ENCODE measurements around the gene DCTN1. TPM values are rescaled to one million over a fixed set of nuclear protein-coding genes. Genes with fewer than 3 reads are reported as not detected.

Gene DCTN1
- polyA plus RNA-seq, 2 donors: 60.8 to 83.3 TPM

DNA sequence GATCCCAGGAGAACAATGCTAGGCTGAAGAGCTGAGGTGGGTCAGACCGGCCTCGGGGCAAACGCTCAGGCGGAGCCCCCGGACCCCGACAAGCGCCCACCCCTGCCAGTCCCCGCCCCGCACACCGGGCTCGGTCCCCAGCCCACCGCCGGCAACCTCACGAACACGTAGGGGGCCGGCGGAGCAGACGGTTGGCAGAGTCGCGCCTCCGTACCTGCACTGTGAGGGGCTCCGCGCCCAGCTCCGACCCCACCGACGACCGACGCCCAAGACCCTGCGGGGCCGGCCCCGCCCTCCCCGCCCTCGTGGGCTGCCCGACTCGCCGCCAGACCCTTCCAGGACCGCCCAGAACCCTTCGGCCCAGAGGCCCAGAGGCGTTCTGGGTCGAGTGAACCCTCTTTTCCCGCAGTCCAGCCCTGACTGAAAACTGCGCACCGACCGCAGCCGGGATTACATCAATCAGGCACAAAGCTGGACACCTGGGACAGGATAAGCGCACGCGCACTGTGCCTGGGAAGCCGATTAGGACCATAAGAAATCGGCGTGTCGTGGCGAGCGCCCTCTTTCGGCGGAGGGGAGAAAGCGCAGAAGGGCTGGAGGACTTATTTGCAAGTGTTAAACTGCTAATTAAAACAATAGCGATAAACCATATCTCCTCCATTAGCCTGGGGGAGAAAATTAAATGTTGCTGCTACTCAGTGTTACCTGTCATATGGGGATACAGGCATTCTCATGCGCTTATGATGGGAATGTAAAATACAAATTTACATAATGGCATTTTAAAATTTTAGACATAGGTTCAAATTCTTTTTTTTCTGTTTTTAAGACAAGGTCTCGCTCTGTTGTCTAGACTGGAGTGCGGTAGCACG lies 11.7 kb upstream of the DCTN1 start:
- Histone ChIP-seq H3K36me3 (ENCODE audit: control insufficient read depth in 2 of 2, insufficient read depth in 2 of 2, low read length in 1 of 2) (no peaks in the 10 kb centered on the region), H3K4me3 (ENCODE audit: low read depth in 1 of 2, low read length in 2 of 2) (peak overlapping the region; percentile 81 to 97)

DNA sequence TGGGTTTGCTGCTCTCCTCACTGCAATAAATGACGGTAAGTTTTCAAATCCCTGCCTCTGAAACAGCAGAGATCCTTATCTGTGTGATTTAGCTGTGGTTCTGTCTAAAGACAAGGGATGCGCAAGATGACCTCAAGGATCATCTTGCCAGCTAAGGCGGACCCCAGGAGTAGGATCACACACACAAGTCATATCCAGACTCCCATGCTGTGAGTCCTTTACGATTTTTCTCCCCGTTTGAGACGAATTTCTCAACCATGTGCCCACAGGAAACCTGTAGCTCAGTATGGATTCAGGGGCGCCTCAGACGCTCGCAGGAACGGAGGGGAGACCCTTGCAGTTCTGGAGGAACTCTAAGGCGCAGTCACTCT lies 11.1 kb upstream of the DCTN1 start:
- Histone ChIP-seq H3K4me3 (ENCODE audit: low read depth in 1 of 2, low read length in 2 of 2) (peak overlapping the region; percentile 81 to 97), H3K9me3 (ENCODE audit: control insufficient read depth in 2 of 2, insufficient read depth in 1 of 2, low read depth in 1 of 2, low read length in 1 of 2) (no peaks in the 10 kb centered on the region), H3K27me3 (ENCODE audit: control insufficient read depth in 1 of 2, insufficient read depth in 2 of 2, low read length in 2 of 2) (no peaks in the 10 kb centered on the region), H3K27ac (ENCODE audit: low read depth in 2 of 2, low read length in 1 of 2) (peak overlapping the region; percentile 87 to 97), H3K4me1 (ENCODE audit: control insufficient read depth in 2 of 2, insufficient read depth in 2 of 2, low read length in 1 of 2) (peaks cover 0 to 3% of the 10 kb centered on the region in 2 donors), H3K36me3 (ENCODE audit: control insufficient read depth in 2 of 2, insufficient read depth in 2 of 2, low read length in 1 of 2) (no peaks in the 10 kb centered on the region)
- WGBS, 2 donors: 0% methylated on average over 11 of the region's 11 CpGs

More for the DNA sequence above, 11.7 kb upstream of the DCTN1 start:
- Histone ChIP-seq H3K9me3 (ENCODE audit: control insufficient read depth in 2 of 2, insufficient read depth in 1 of 2, low read depth in 1 of 2, low read length in 1 of 2) (no peaks in the 10 kb centered on the region), H3K27ac (ENCODE audit: low read depth in 2 of 2, low read length in 1 of 2) (peak overlapping the region; percentile 87 to 97), H3K27me3 (ENCODE audit: control insufficient read depth in 1 of 2, insufficient read depth in 2 of 2, low read length in 2 of 2) (no peaks in the 10 kb centered on the region), H3K4me1 (ENCODE audit: control insufficient read depth in 2 of 2, insufficient read depth in 2 of 2, low read length in 1 of 2) (peaks cover 0 to 3% of the 10 kb centered on the region in 2 donors)
- WGBS, 2 donors: 2% methylated on average over 50 to 62 of the region's 62 CpGs

DNA sequence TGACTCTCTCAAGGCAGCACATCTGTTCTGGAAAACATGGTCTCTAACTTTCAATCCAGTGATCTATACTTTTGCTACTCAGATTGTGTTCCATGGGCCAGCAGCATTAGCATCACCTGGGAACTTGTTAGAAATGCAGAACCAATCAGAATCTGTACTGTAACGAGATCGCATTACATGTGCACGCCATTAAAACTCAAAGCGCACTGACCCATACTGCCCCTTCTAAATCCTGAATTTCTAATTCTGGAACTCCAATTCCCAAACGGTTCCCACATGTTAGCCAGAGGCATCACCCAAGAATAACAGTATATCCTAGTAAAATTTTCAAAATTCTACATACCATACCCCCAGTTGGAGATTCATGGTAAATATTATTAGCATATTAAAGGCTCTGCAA lies 10.5 kb upstream of the DCTN1 start:
- Histone ChIP-seq H3K4me3 (ENCODE audit: low read depth in 1 of 2, low read length in 2 of 2) (peak overlapping the region in 1 of 2 donors; percentile 97), H3K27me3 (ENCODE audit: control insufficient read depth in 1 of 2, insufficient read depth in 2 of 2, low read length in 2 of 2) (no peaks in the 10 kb centered on the region), H3K9me3 (ENCODE audit: control insufficient read depth in 2 of 2, insufficient read depth in 1 of 2, low read depth in 1 of 2, low read length in 1 of 2) (no peaks in the 10 kb centered on the region), H3K27ac (ENCODE audit: low read depth in 2 of 2, low read length in 1 of 2) (no peak overlapping the region), H3K4me1 (ENCODE audit: control insufficient read depth in 2 of 2, insufficient read depth in 2 of 2, low read length in 1 of 2) (peaks cover 0 to 3% of the 10 kb centered on the region in 2 donors), H3K36me3 (ENCODE audit: control insufficient read depth in 2 of 2, insufficient read depth in 2 of 2, low read length in 1 of 2) (no peaks in the 10 kb centered on the region)
- 52 to 60% methylated on average over 5 of the region's 5 CpGs for WGBS, 2 donors

DNA sequence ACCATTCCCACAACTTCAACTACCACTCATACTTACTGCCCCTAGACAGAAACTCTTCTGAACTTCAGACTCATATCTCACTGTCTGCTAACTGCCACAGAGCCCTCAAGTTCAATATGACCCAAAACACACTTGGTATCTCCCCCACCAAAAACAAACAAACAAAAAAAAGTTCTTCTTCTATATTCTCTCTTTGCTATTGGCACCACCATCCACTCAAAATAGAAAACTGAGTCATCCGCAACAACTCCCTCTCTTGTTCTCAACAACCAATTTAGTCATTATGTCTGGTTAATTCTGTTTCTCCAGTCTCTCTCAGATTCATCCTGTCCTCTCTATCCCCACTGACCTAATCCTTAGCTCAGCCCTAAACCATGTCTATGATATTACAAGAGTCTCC lies 7.2 kb upstream of the DCTN1 start:
- Histone ChIP-seq H3K27me3 (ENCODE audit: control insufficient read depth in 1 of 2, insufficient read depth in 2 of 2, low read length in 2 of 2) (no peaks in the 10 kb centered on the region), H3K27ac (ENCODE audit: low read depth in 2 of 2, low read length in 1 of 2) (no peak overlapping the region), H3K4me3 (ENCODE audit: low read depth in 1 of 2, low read length in 2 of 2) (no peak overlapping the region), H3K4me1 (ENCODE audit: control insufficient read depth in 2 of 2, insufficient read depth in 2 of 2, low read length in 1 of 2) (peaks cover 0 to 3% of the 10 kb centered on the region in 2 donors), H3K9me3 (ENCODE audit: control insufficient read depth in 2 of 2, insufficient read depth in 1 of 2, low read depth in 1 of 2, low read length in 1 of 2) (no peaks in the 10 kb centered on the region), H3K36me3 (ENCODE audit: control insufficient read depth in 2 of 2, insufficient read depth in 2 of 2, low read length in 1 of 2) (peaks cover 0 to 3% of the 10 kb centered on the region in 2 donors)
- 82 to 89% methylated on average over 1 of the region's 1 CpG for WGBS, 2 donors

DNA sequence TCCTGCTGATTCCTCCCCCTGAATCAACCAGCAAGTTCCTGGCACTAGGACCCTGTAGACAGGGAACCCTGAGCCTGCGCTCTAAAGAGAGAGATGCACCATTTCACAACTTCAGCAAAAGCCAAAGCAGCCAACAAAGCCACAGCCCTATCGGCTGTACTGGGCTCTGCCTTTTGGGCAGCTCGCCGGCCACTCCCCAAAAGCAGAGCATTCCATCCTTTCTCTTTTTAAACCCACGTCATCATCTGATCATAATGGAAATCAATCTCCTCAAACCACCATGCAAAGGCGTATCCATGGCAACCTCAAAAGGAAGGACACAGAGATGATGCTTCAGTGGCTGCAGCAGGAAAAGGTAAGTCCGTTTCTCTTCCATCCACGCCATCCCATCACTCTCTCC lies 5.3 kb upstream of the DCTN1 start:
- H3K27ac ChIP-seq (ENCODE audit: low read depth in 2 of 2, low read length in 1 of 2): no peak overlapping the region
- H3K27me3 ChIP-seq (ENCODE audit: control insufficient read depth in 1 of 2, insufficient read depth in 2 of 2, low read length in 2 of 2): no peaks in the 10 kb centered on the region
- H3K36me3 ChIP-seq (ENCODE audit: control insufficient read depth in 2 of 2, insufficient read depth in 2 of 2, low read length in 1 of 2): peaks cover 0 to 3% of the 10 kb centered on the region in 2 donors
- no peaks in the 10 kb centered on the region for H3K9me3 ChIP-seq (ENCODE audit: control insufficient read depth in 2 of 2, insufficient read depth in 1 of 2, low read depth in 1 of 2, low read length in 1 of 2)
- peaks cover 3 to 5% of the 10 kb centered on the region in 2 donors for H3K4me1 ChIP-seq (ENCODE audit: control insufficient read depth in 2 of 2, insufficient read depth in 2 of 2, low read length in 1 of 2)
- WGBS, 2 donors: 78 to 81% methylated on average over 8 of the region's 8 CpGs
- H3K4me3 ChIP-seq (ENCODE audit: low read depth in 1 of 2, low read length in 2 of 2): no peak overlapping the region

DNA sequence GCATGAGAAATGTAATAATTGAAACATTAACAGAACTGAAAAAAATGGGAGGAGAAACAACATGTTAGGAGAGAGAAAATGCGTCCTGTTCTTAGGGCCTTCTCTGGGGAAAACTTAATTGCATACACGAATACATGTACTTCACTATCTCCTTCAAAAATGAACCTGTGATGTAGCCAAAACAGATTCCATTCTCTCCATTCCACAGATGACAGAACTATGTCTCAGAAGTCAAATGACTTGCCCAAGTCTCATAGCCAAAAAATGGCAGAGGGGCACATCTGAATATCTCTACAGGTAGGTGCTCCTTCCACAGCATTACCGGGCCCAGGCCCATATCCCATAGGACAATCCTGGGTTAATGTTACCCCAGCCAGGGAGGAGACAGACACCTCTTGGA lies 3.9 kb upstream of the DCTN1 start:
- Histone ChIP-seq H3K36me3 (ENCODE audit: control insufficient read depth in 2 of 2, insufficient read depth in 2 of 2, low read length in 1 of 2) (peaks cover 0 to 3% of the 10 kb centered on the region in 2 donors), H3K27ac (ENCODE audit: low read depth in 2 of 2, low read length in 1 of 2) (no peak overlapping the region), H3K4me3 (ENCODE audit: low read depth in 1 of 2, low read length in 2 of 2) (no peak overlapping the region), H3K4me1 (ENCODE audit: control insufficient read depth in 2 of 2, insufficient read depth in 2 of 2, low read length in 1 of 2) (peaks cover 11 to 13% of the 10 kb centered on the region in 2 donors), H3K27me3 (ENCODE audit: control insufficient read depth in 1 of 2, insufficient read depth in 2 of 2, low read length in 2 of 2) (no peaks in the 10 kb centered on the region), H3K9me3 (ENCODE audit: control insufficient read depth in 2 of 2, insufficient read depth in 1 of 2, low read depth in 1 of 2, low read length in 1 of 2) (no peaks in the 10 kb centered on the region)
- 75 to 84% methylated on average over 3 of the region's 3 CpGs for WGBS, 2 donors

DNA sequence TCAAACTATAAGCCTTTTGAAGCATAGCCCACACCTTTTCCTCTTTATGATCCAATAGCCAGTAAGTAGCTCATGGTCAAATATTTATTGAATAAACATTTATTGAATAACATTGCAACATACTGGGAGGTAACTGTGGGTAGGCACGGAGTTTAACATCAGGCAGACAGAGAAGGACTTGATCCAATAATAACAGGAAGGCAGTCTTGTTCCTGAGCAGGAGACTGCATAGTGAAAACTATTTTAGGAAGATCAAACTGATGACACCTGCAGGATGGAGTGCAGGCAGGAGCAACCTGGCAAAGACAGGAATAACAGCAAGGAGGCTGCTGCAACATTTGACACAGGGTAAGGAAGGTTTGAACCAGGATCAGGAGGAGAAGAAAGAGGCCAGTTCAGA lies 3.1 kb upstream of the DCTN1 start:
- H3K27me3 ChIP-seq (ENCODE audit: control insufficient read depth in 1 of 2, insufficient read depth in 2 of 2, low read length in 2 of 2): no peaks in the 10 kb centered on the region
- no peak overlapping the region for H3K4me3 ChIP-seq (ENCODE audit: low read depth in 1 of 2, low read length in 2 of 2)
- WGBS, 2 donors: 23% methylated on average over 1 of the region's 1 CpG
- no peaks in the 10 kb centered on the region for H3K9me3 ChIP-seq (ENCODE audit: control insufficient read depth in 2 of 2, insufficient read depth in 1 of 2, low read depth in 1 of 2, low read length in 1 of 2)
- peaks cover 11 to 13% of the 10 kb centered on the region in 2 donors for H3K4me1 ChIP-seq (ENCODE audit: control insufficient read depth in 2 of 2, insufficient read depth in 2 of 2, low read length in 1 of 2)
- H3K36me3 ChIP-seq (ENCODE audit: control insufficient read depth in 2 of 2, insufficient read depth in 2 of 2, low read length in 1 of 2): peaks cover 0 to 3% of the 10 kb centered on the region in 2 donors
- no peak overlapping the region for H3K27ac ChIP-seq (ENCODE audit: low read depth in 2 of 2, low read length in 1 of 2)

DNA sequence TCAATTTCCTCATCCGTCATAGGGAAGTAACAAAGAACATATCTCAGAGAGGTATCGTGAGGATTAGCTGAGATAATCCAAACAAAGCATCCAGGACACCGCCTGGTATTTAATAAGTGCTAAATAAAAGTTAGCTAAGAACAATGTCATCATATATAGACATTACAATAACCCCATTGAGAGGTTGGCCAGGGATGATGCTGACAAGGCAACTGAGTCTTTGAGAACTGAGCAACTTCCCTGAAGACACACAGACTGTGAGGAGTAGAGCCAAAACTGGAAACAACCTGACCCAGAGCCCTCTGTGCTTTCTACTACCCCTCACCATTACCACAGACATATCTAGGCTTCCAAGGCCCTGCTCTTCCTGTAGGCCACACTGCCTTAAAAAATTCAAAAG lies 1.6 kb upstream of the DCTN1 start:
- Histone ChIP-seq H3K4me3 (ENCODE audit: low read depth in 1 of 2, low read length in 2 of 2) (no peak overlapping the region), H3K9me3 (ENCODE audit: control insufficient read depth in 2 of 2, insufficient read depth in 1 of 2, low read depth in 1 of 2, low read length in 1 of 2) (no peaks in the 10 kb centered on the region), H3K27ac (ENCODE audit: low read depth in 2 of 2, low read length in 1 of 2) (no peak overlapping the region), H3K36me3 (ENCODE audit: control insufficient read depth in 2 of 2, insufficient read depth in 2 of 2, low read length in 1 of 2) (peaks cover 6 to 9% of the 10 kb centered on the region in 2 donors), H3K27me3 (ENCODE audit: control insufficient read depth in 1 of 2, insufficient read depth in 2 of 2, low read length in 2 of 2) (no peaks in the 10 kb centered on the region), H3K4me1 (ENCODE audit: control insufficient read depth in 2 of 2, insufficient read depth in 2 of 2, low read length in 1 of 2) (peaks cover 10 to 11% of the 10 kb centered on the region in 2 donors)
- 85 to 86% methylated on average over 3 of the region's 3 CpGs for WGBS, 2 donors

DNA sequence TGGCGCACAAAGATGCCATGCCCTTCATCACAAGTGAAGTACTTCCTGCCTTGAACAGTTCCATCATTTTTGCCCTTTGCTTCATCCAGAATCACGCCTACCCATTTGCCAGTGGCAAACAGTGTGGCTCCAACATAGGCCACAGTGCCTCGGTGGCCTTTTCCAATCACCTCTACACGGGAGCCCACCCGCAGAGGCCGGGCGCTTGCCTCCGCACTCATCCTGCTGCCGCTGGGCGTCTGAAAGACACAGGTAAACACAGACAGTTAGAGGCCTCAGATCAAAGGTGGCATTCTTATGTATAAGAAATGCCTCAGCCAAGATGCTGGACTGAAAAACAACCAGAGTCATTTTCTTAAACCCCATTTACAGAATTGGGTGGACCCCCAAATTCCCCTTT lies 2.1 kb downstream of the DCTN1 start:
- Histone ChIP-seq H3K36me3 (ENCODE audit: control insufficient read depth in 2 of 2, insufficient read depth in 2 of 2, low read length in 1 of 2) (peaks cover 4 to 16% of the 10 kb centered on the region in 2 donors), H3K4me1 (ENCODE audit: control insufficient read depth in 2 of 2, insufficient read depth in 2 of 2, low read length in 1 of 2) (peaks cover 16 to 17% of the 10 kb centered on the region in 2 donors)
- WGBS, 2 donors: 89 to 91% methylated on average over 10 of the region's 10 CpGs

DNA sequence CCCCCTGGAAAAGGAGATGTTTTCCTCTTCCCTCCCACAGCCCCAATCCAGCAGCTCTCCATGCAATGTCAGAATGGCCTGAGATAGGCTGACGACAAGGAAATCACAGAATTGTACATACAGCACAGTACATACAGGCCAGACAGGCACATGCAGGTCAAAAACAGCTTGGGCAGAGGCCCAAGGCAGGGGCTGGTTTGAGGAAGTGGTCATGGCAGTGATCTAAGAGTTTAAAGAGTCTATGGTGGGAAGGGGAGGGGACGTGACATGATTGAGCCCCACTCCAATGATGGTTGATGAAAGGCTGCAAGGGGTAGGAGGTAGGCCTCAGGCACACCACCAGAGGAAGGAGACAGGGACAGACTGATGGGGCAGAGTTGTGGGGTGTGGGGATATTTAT lies 4.3 kb downstream of the DCTN1 start:
- no peaks in the 10 kb centered on the region for H3K27me3 ChIP-seq (ENCODE audit: control insufficient read depth in 1 of 2, insufficient read depth in 2 of 2, low read length in 2 of 2)
- H3K4me1 ChIP-seq (ENCODE audit: control insufficient read depth in 2 of 2, insufficient read depth in 2 of 2, low read length in 1 of 2): peaks cover 16 to 17% of the 10 kb centered on the region in 2 donors
- no peak overlapping the region for H3K27ac ChIP-seq (ENCODE audit: low read depth in 2 of 2, low read length in 1 of 2)
- H3K4me3 ChIP-seq (ENCODE audit: low read depth in 1 of 2, low read length in 2 of 2): no peak overlapping the region
- H3K9me3 ChIP-seq (ENCODE audit: control insufficient read depth in 2 of 2, insufficient read depth in 1 of 2, low read depth in 1 of 2, low read length in 1 of 2): no peaks in the 10 kb centered on the region
- H3K36me3 ChIP-seq (ENCODE audit: control insufficient read depth in 2 of 2, insufficient read depth in 2 of 2, low read length in 1 of 2): peaks cover 11 to 23% of the 10 kb centered on the region in 2 donors
- WGBS, 2 donors: 85 to 88% methylated on average over 2 of the region's 2 CpGs

More for the DNA sequence above, 2.1 kb downstream of the DCTN1 start:
- H3K27me3 ChIP-seq (ENCODE audit: control insufficient read depth in 1 of 2, insufficient read depth in 2 of 2, low read length in 2 of 2): no peaks in the 10 kb centered on the region
- H3K4me3 ChIP-seq (ENCODE audit: low read depth in 1 of 2, low read length in 2 of 2): no peak overlapping the region
- H3K27ac ChIP-seq (ENCODE audit: low read depth in 2 of 2, low read length in 1 of 2): no peak overlapping the region
- no peaks in the 10 kb centered on the region for H3K9me3 ChIP-seq (ENCODE audit: control insufficient read depth in 2 of 2, insufficient read depth in 1 of 2, low read depth in 1 of 2, low read length in 1 of 2)
